ENCODE results near the gene CLDN20.
A peak's percentile ranks its signal among the peaks of the same experiment; 100 is the strongest.
"Not testable (repeated sequence)": the region's sequence is repeated elsewhere in the genome, so short reads cannot be mapped to it uniquely, and the experiment has no call there.

CLDN20 gene

GRCh38 chr6:155306958-155307357 lies 43.1 kb downstream of the CLDN20 start:
- Mint-ChIP-seq H3K36me3 (peaks cover 12% of the 10 kb centered on the region), H3K4me3 (no peak overlapping the region), H3K4me1 (ENCODE audit: low read depth) (peaks cover 30% of the 10 kb centered on the region), H3K9me3 (ENCODE audit: low read depth) (no peaks in the 10 kb centered on the region), H3K27ac (no peak overlapping the region), H3K27me3 (no peaks in the 10 kb centered on the region)

GRCh38 chr6:155309150-155309549 lies 45.3 kb downstream of the CLDN20 start:
- Mint-ChIP-seq H3K27me3 (no peaks in the 10 kb centered on the region), H3K9me3 (ENCODE audit: low read depth) (no peaks in the 10 kb centered on the region), H3K27ac (peak overlapping the region; percentile 36), H3K4me3 (no peak overlapping the region), H3K4me1 (ENCODE audit: low read depth) (peaks cover 43% of the 10 kb centered on the region), H3K36me3 (peaks cover 12% of the 10 kb centered on the region)

- Mint-ChIP-seq H3K27me3 (no peaks in the 10 kb centered on the region), H3K4me1 (ENCODE audit: low read depth) (peaks cover 48% of the 10 kb centered on the region), H3K36me3 (peaks cover 8% of the 10 kb centered on the region), H3K4me3 (no peak overlapping the region), H3K9me3 (ENCODE audit: low read depth) (no peaks in the 10 kb centered on the region), H3K27ac (peak overlapping the region; percentile 30)
These were observed 46.8 kb downstream of the CLDN20 start for GRCh38 chr6:155310596-155310995.

GRCh38 chr6:155311086-155311485 lies 47.3 kb downstream of the CLDN20 start:
- H3K4me3 Mint-ChIP-seq: no peak overlapping the region
- peaks cover 48% of the 10 kb centered on the region for H3K4me1 Mint-ChIP-seq (ENCODE audit: low read depth)
- H3K36me3 Mint-ChIP-seq: peaks cover 8% of the 10 kb centered on the region
- H3K9me3 Mint-ChIP-seq (ENCODE audit: low read depth): no peaks in the 10 kb centered on the region
- H3K27ac Mint-ChIP-seq: peak overlapping the region; percentile 23
- no peaks in the 10 kb centered on the region for H3K27me3 Mint-ChIP-seq

GRCh38 chr6:155311583-155311982 lies 47.8 kb downstream of the CLDN20 start:
- H3K36me3 Mint-ChIP-seq: peaks cover 5% of the 10 kb centered on the region
- no peaks in the 10 kb centered on the region for H3K27me3 Mint-ChIP-seq
- no peak overlapping the region for H3K4me3 Mint-ChIP-seq

GRCh38 chr6:155312950-155313349 lies 49.1 kb downstream of the CLDN20 start:
- not testable (repeated sequence) for H3K36me3 Mint-ChIP-seq; H3K9me3 Mint-ChIP-seq (ENCODE audit: low read depth); H3K27me3 Mint-ChIP-seq
- Mint-ChIP-seq H3K4me1 (ENCODE audit: low read depth) (peaks cover 43% of the 10 kb centered on the region), H3K27ac (peak overlapping the region; percentile 94), H3K4me3 (peak overlapping the region; percentile 96)

More at GRCh38 chr6:155311583-155311982, 47.8 kb downstream of the CLDN20 start:
- Mint-ChIP-seq H3K27ac (no peak overlapping the region), H3K4me1 (ENCODE audit: low read depth) (peaks cover 48% of the 10 kb centered on the region), H3K9me3 (ENCODE audit: low read depth) (no peaks in the 10 kb centered on the region)

GRCh38 chr6:155313602-155314091 lies 49.8 kb downstream of the CLDN20 start:
- no peaks in the 10 kb centered on the region for H3K9me3 Mint-ChIP-seq (ENCODE audit: low read depth)
- H3K4me3 Mint-ChIP-seq: peak overlapping the region; percentile 96
- H3K36me3 Mint-ChIP-seq: peaks cover 2% of the 10 kb centered on the region
- no peaks in the 10 kb centered on the region for H3K27me3 Mint-ChIP-seq
- H3K4me1 Mint-ChIP-seq (ENCODE audit: low read depth): peaks cover 38% of the 10 kb centered on the region
- peak overlapping the region; percentile 94 for H3K27ac Mint-ChIP-seq

- Mint-ChIP-seq H3K4me3 (peak within 1 kb of the TSS; percentile 96), H3K9me3 (ENCODE audit: low read depth) (no peaks in the 10 kb centered on the region), H3K27me3 (no peaks in the 10 kb centered on the region), H3K27ac (peak within 1 kb of the TSS; percentile 94), H3K36me3 (peaks cover 2% of the 10 kb centered on the region), H3K4me1 (ENCODE audit: low read depth) (peaks cover 36% of the 10 kb centered on the region)
These were observed 50.4 kb downstream of the CLDN20 start, which contains the start of gene TFB1M for GRCh38 chr6:155314092-155314772. Gene TFB1M (minus strand): TSS chr6:155314484. CDS start chr6:155314428, 56 bp downstream.

- Mint-ChIP-seq H3K9me3 (ENCODE audit: low read depth) (no peaks in the 10 kb centered on the region), H3K27me3 (no peaks in the 10 kb centered on the region), H3K4me3 (peak overlapping the region; percentile 96), H3K36me3 (peaks cover 2% of the 10 kb centered on the region), H3K4me1 (ENCODE audit: low read depth) (peaks cover 33% of the 10 kb centered on the region), H3K27ac (peak overlapping the region; percentile 94)
These were observed 51.1 kb downstream of the CLDN20 start for GRCh38 chr6:155314773-155315515.

- peak overlapping the region; percentile 96 for H3K4me3 Mint-ChIP-seq
- no peaks in the 10 kb centered on the region for H3K27me3 Mint-ChIP-seq
- H3K27ac Mint-ChIP-seq: peak overlapping the region; percentile 94
- no peaks in the 10 kb centered on the region for H3K36me3 Mint-ChIP-seq
- peaks cover 29% of the 10 kb centered on the region for H3K4me1 Mint-ChIP-seq (ENCODE audit: low read depth)
- no peaks in the 10 kb centered on the region for H3K9me3 Mint-ChIP-seq (ENCODE audit: low read depth)
These were observed 51.7 kb downstream of the CLDN20 start for GRCh38 chr6:155315516-155315871.

- H3K4me3 Mint-ChIP-seq: peak overlapping the region; percentile 24
These were observed 52.6 kb downstream of the CLDN20 start for GRCh38 chr6:155316419-155316818.

GRCh38 chr6:155317186-155317585 lies 53.4 kb downstream of the CLDN20 start:
- Mint-ChIP-seq H3K36me3 (no peaks in the 10 kb centered on the region), H3K4me1 (ENCODE audit: low read depth) (peaks cover 20% of the 10 kb centered on the region), H3K27ac (no peak overlapping the region), H3K4me3 (no peak overlapping the region), H3K27me3 (no peaks in the 10 kb centered on the region), H3K9me3 (ENCODE audit: low read depth) (no peaks in the 10 kb centered on the region)

More at GRCh38 chr6:155316419-155316818, 52.6 kb downstream of the CLDN20 start:
- H3K27ac Mint-ChIP-seq: no peak overlapping the region
- H3K9me3 Mint-ChIP-seq (ENCODE audit: low read depth): no peaks in the 10 kb centered on the region
- H3K4me1 Mint-ChIP-seq (ENCODE audit: low read depth): peaks cover 27% of the 10 kb centered on the region
- H3K36me3 Mint-ChIP-seq: no peaks in the 10 kb centered on the region
- no peaks in the 10 kb centered on the region for H3K27me3 Mint-ChIP-seq

GRCh38 chr6:155319902-155320301 lies 56.1 kb downstream of the CLDN20 start:
- H3K4me3 Mint-ChIP-seq: no peak overlapping the region
- peaks cover 7% of the 10 kb centered on the region for H3K4me1 Mint-ChIP-seq (ENCODE audit: low read depth)
- H3K9me3 Mint-ChIP-seq (ENCODE audit: low read depth): no peaks in the 10 kb centered on the region
- no peak overlapping the region for H3K27ac Mint-ChIP-seq
- no peaks in the 10 kb centered on the region for H3K36me3 Mint-ChIP-seq
- no peaks in the 10 kb centered on the region for H3K27me3 Mint-ChIP-seq

- no peaks in the 10 kb centered on the region for H3K36me3 Mint-ChIP-seq
- H3K27me3 Mint-ChIP-seq: no peaks in the 10 kb centered on the region
- H3K4me1 Mint-ChIP-seq (ENCODE audit: low read depth): peaks cover 15% of the 10 kb centered on the region
- no peak overlapping the region for H3K4me3 Mint-ChIP-seq
- no peaks in the 10 kb centered on the region for H3K9me3 Mint-ChIP-seq (ENCODE audit: low read depth)
- no peak overlapping the region for H3K27ac Mint-ChIP-seq
These were observed 60.4 kb downstream of the CLDN20 start for GRCh38 chr6:155324172-155324571.

GRCh38 chr6:155324993-155325392 lies 61.2 kb downstream of the CLDN20 start:
- Mint-ChIP-seq H3K27ac (no peak overlapping the region), H3K4me3 (no peak overlapping the region), H3K4me1 (ENCODE audit: low read depth) (peaks cover 18% of the 10 kb centered on the region), H3K27me3 (no peaks in the 10 kb centered on the region), H3K36me3 (no peaks in the 10 kb centered on the region), H3K9me3 (ENCODE audit: low read depth) (no peaks in the 10 kb centered on the region)

All from activated naive CD8-positive, alpha-beta T cell (primary cell).